K562 (cell line): Measurements from ENCODE around the gene CHMP2A. TPM values are rescaled to one million over a fixed set of nuclear protein-coding genes. Genes with fewer than 3 reads are reported as not detected.

Experiments
- BACH1 ChIP-seq: fragments of 200-800 bp; sonication (Bioruptor generic); IDR thresholded peaks from 2 replicates; pipeline ENCODE4 v1.6.1; 2016; ENCODE audit warnings: missing genetic modification characterization, missing compliant biosample characterization
- CBFB ChIP-seq: sonication (generic); formaldehyde crosslinking; IDR thresholded peaks from 2 replicates; pipeline ENCODE4 v1.4.0; 2020; ENCODE audit warnings: mild to moderate bottlenecking, missing genetic modification reagents
- CC2D1A ChIP-seq: fragments of 450-650 bp; IDR thresholded peaks from 2 replicates; pipeline ENCODE4 v1.6.1; 2017; ENCODE audit warnings: mild to moderate bottlenecking
- CLOCK ChIP-seq: fragments of 250-450 bp; sonication (Bioruptor Pico); IDR thresholded peaks from 2 replicates; pipeline ENCODE4 v1.4.0; 2020; ENCODE audit warnings: mild to moderate bottlenecking, moderate library complexity, borderline replicate concordance
- CSDE1 ChIP-seq, 2 experiments: fragments of 450-650 bp; IDR thresholded peaks; 2 replicates each; pipeline ENCODE4 v1.6.1; 2016; ENCODE audit warnings: mild to moderate bottlenecking in 1 of 2
- ELF2 ChIP-seq: fragments of 250-450 bp; sonication (Bioruptor Pico); IDR thresholded peaks from 2 replicates; pipeline ENCODE4 v1.5.0; 2021; ENCODE audit warnings: mild to moderate bottlenecking
- ERF ChIP-seq: fragments of 450-650 bp; formaldehyde crosslinking; IDR thresholded peaks from 2 replicates; pipeline ENCODE4 v1.4.0; 2020; ENCODE audit warnings: mild to moderate bottlenecking, mixed read lengths
- GATA2 ChIP-seq: sonication (generic); formaldehyde crosslinking; IDR thresholded peaks from 2 replicates; pipeline ENCODE4 v1.4.0; 2020; ENCODE audit warnings: mild to moderate bottlenecking, missing genetic modification reagents
- KLF6 ChIP-seq: fragments of 250-450 bp; sonication (Bioruptor Pico); IDR thresholded peaks from 2 replicates; pipeline ENCODE4 v1.4.0; 2020; ENCODE audit warnings: mild to moderate bottlenecking, moderate library complexity, borderline replicate concordance
- MAFK ChIP-seq: IDR thresholded peaks from 2 replicates; pipeline ENCODE4 v1.6.1; 2011; ENCODE audit warnings: low read length, improper control_type of control experiment
- MCM5 ChIP-seq: fragments of 450-650 bp; IDR thresholded peaks from 2 replicates; pipeline ENCODE4 v1.6.1; 2016; ENCODE audit warnings: low read depth
- MED1 ChIP-seq: sonication (generic); formaldehyde crosslinking; IDR thresholded peaks from 2 replicates; pipeline ENCODE4 v1.8.1; 2023; ENCODE audit warnings: missing genetic modification reagents, borderline replicate concordance
- MLLT1 ChIP-seq, 2 experiments: fragments of 450-650 bp; IDR thresholded peaks; 2 replicates each; pipeline ENCODE4 v1.6.1; 2016
- RBM14 ChIP-seq: fragments of 200-400 bp; formaldehyde crosslinking; IDR thresholded peaks from 2 replicates; pipeline ENCODE4 v1.6.1; 2018; ENCODE audit warnings: low read depth, mild to moderate bottlenecking, low read length, moderate library complexity, borderline replicate concordance; ENCODE audit not compliant: insufficient read depth
- SLC30A9 ChIP-seq: fragments of 250-450 bp; sonication (Bioruptor Pico); IDR thresholded peaks from 2 replicates; pipeline ENCODE4 v1.8.0; 2022; ENCODE audit warnings: mild to moderate bottlenecking, moderate library complexity
- SMAD2 ChIP-seq: fragments of 150-350 bp; IDR thresholded peaks from 2 replicates; pipeline ENCODE4 v1.6.1; 2014; ENCODE audit warnings: low read depth, mild to moderate bottlenecking, low read length
- SMARCB1 ChIP-seq: IDR thresholded peaks from 2 replicates; pipeline ENCODE4 v1.6.1; 2011; ENCODE audit warnings: improper control_type of control experiment, low read depth; ENCODE audit not compliant: insufficient read length
- SMC3 ChIP-seq: conservative IDR thresholded peaks from 2 replicates; pipeline ENCODE4 v1.6.1; 2011; ENCODE audit warnings: low read depth, low read length, improper control_type of control experiment; ENCODE audit not compliant: insufficient read depth
- SNIP1 ChIP-seq: fragments of 450-650 bp; IDR thresholded peaks from 2 replicates; pipeline ENCODE4 v1.7.1; 2017; ENCODE audit warnings: low read depth, mild to moderate bottlenecking
- SP1 ChIP-seq: sonication (generic); formaldehyde crosslinking; IDR thresholded peaks from 2 replicates; pipeline ENCODE4 v1.8.1; 2022; ENCODE audit warnings: mild to moderate bottlenecking, missing genetic modification reagents
- U2AF1 ChIP-seq: fragments of 200-400 bp; formaldehyde crosslinking; optimal IDR thresholded peaks from 2 replicates; pipeline ENCODE3; 2017; ENCODE audit warnings: mild to moderate bottlenecking, low read depth, low read length, moderate library complexity
- ZNF398 ChIP-seq: fragments of 250-450 bp; sonication (Bioruptor Pico); IDR thresholded peaks from 2 replicates; pipeline ENCODE4 v1.8.0; 2021; ENCODE audit warnings: moderate library complexity, mild to moderate bottlenecking, inconsistent platforms
- ZNF668 ChIP-seq: fragments of 250-450 bp; sonication (Bioruptor Pico); IDR thresholded peaks from 2 replicates; pipeline ENCODE4 v1.8.0; 2022; ENCODE audit warnings: mild to moderate bottlenecking, inconsistent platforms
- polyA plus RNA-seq, 8 experiments: library from polyadenylated mRNA; depleted of rRNA in 4 of 8; stranded (reverse) in 5 of 8; unstranded in 3 of 8; fragments of >200 nt; fragmentation: Nextera tagmentation in 2 of 8; fragmentation: Illumina TruSeq in 1 of 8; extraction: Ambion mirVana in 2 of 8; extraction: Trizol in 1 of 8; gene quantifications; 2 replicates each; pipeline versions ENCODE4 v1.2.1 to v1.2.3, GENCODE V29; 2011 to 2014; ENCODE audit warnings: inconsistent platforms in 1 of 8, missing spikeins in 1 of 8
- total RNA-seq, 7 experiments: library from RNA; depleted of rRNA in 6 of 7; stranded (reverse); fragments of >200 nt in 6 of 7; fragmentation: Illumina TruSeq in 2 of 7; extraction: Trizol in 2 of 7; gene quantifications; 2 replicates each; pipeline versions ENCODE4 v1.2.1 to v1.2.3, GENCODE V29; 2011 to 2021; ENCODE audit warnings: low replicate concordance in 1 of 7

Gene CHMP2A
- total and polyA plus RNA-seq, 9 of the 15 experiments (the other 6 are each of a cell fraction or from before 2014, with no cell fraction given) = 57.6 to 159 (median 87.2) TPM

- 0 out of 2 replicates have a peak, but pooled peaks have one; percentile 28 for TF ChIP-seq MED1
- peak; percentile 84; the same call in 1 of the 2 replicates for TF ChIP-seq ERF (CRISPR knock-in tag)
- no peak for TF ChIP-seq U2AF1
- peak; percentile 70 to 86; a peak in 3 of 4 replicates for TF ChIP-seq MLLT1 (IDR thresholded peaks at IDR 0.05)
- no peak for TF ChIP-seq ZNF668 (CRISPR knock-in tag)
- peak; percentile 67 for TF ChIP-seq CC2D1A
- TF ChIP-seq SMARCB1 = no peak
- no peak for TF ChIP-seq CLOCK
- no peak for TF ChIP-seq SMAD2
- TF ChIP-seq SMC3 = peak; percentile 59
- no peak for TF ChIP-seq SNIP1
- TF ChIP-seq ELF2 = peak; percentile 94
- no peak for TF ChIP-seq MAFK
- TF ChIP-seq CSDE1 (IDR thresholded peaks at IDR 0.05) = peak in 1 of 2 experiments; percentile 49; a peak in 1 of 4 replicates
- TF ChIP-seq SLC30A9 (CRISPR knock-in tag) = 0 out of 2 replicates have a peak, but pooled peaks have one; percentile 30
- peak; percentile 99 for TF ChIP-seq CBFB (CRISPR knock-in tag)
- 0 out of 2 replicates have a peak, but pooled peaks have one; percentile 25 for TF ChIP-seq RBM14
- no peak for TF ChIP-seq ZNF398 (CRISPR knock-in tag)
- TF ChIP-seq GATA2 (CRISPR knock-in tag) = no peak
- TF ChIP-seq MCM5 = no peak
- TF ChIP-seq SP1 (CRISPR knock-in tag) = peak; percentile 99
- TF ChIP-seq KLF6 (CRISPR knock-in tag) = peak; percentile 20; the same call in 1 of the 2 replicates
- TF ChIP-seq BACH1 (tag) = no peak
Observed at GRCh38 chr19:58519355-58520256, 35.3 kb downstream of the CHMP2A start, which contains the start of gene ZBTB45 (continued).
